Measurements from ENCODE around the gene GDPD3. TPM values are rescaled to one million over a fixed set of nuclear protein-coding genes. Genes with fewer than 3 reads are reported as not detected.

GDPD3 gene
- total and polyA plus RNA-seq, 9 of the 15 experiments (the other 6 are each of a cell fraction or from before 2014, with no cell fraction given), result 0.47 to 3.9 (median 1.1) TPM

DNA sequence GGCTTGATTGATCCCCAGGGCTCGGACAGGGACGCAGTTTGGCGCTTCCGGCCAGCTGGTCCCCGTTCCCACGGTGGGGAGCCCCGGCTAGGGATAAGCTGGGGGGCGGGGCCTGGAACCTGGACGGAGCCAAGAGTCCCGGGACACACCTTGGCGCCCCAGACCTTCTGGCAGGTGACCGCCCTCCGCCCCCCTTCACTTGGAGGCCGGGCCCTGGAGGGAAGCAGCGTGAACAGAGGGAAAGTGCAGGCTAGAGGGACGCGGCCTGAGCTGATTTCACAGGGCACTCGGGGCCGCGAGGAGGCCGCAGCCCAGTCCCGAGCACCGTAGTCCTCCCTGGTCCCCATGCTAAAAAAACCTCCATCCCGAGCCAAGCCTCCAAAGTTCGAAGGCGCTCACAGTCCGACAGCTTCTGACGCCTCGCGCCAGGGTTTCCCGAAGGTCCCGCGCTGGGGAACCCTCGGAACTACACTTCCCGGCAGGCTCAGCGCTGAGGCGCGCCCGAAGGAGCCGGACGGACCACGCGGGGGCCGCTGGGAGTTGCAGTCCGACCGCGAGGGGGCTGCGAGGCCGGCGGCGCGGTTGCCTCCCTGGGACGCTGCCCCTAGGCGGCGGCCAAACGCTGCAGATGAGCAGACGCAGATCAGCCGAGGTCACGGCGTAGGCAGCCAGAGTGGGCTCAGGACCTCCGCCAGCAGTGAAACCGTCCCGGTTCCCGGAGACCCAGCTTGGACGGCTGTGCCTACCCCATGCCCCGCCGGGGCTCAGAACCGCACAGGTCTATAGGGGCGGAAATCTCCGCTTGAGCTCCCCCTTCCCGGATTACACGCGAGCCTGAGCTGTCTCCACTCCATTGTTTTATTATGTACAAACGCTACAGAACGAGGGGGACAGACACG lies 21.6 kb downstream of the GDPD3 start, which contains the start of gene TBX6 (continued):
- TF ChIP-seq ARID4B (CRISPR knock-in tag; IDR thresholded peaks at IDR 0.05) (no peak), CHD4 (IDR thresholded peaks at IDR 0.05; ENCODE audit: insufficient read depth, insufficient replicate concordance, low read depth, low read length, poor library complexity, severe bottlenecking) (no peak), POLR2AphosphoS2 (IDR thresholded peaks at IDR 0.05; ENCODE audit: low read length) (no peak), MBD2 (IDR thresholded peaks at IDR 0.05; ENCODE audit: borderline replicate concordance, low read depth) (peak; percentile 87; the same call in 1 of the 2 replicates), ZNF551 (CRISPR knock-in tag; IDR thresholded peaks at IDR 0.05) (no peak), RBM22 (IDR thresholded peaks at IDR 0.05; ENCODE audit: low read depth, low read length, poor library complexity, severe bottlenecking) (peak; percentile 32), PRMT5 (CRISPR knock-in tag; IDR thresholded peaks at IDR 0.05) (no peak), ZFP91 (CRISPR knock-in tag; IDR thresholded peaks at IDR 0.05) (no peak), ZNF696 (CRISPR knock-in tag; conservative IDR thresholded peaks at IDR 0.05) (no peak)
- TF ChIP-seq, protein P1, sequence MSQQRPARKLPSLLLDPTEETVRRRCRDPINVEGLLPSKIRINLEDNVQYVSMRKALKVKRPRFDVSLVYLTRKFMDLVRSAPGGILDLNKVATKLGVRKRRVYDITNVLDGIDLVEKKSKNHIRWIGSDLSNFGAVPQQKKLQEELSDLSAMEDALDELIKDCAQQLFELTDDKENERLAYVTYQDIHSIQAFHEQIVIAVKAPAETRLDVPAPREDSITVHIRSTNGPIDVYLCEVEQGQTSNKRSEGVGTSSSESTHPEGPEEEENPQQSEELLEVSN (IDR thresholded peaks at IDR 0.05; ENCODE audit: borderline replicate concordance in 1 of 2, extremely low read depth in 1 of 2, insufficient read depth in 1 of 2, insufficient read length in 1 of 2, low read depth in 1 of 2, low read length in 1 of 2, poor library complexity in 1 of 2, severe bottlenecking in 1 of 2), result peak; percentile 65 to 91
- TF ChIP-seq, protein P2, sequence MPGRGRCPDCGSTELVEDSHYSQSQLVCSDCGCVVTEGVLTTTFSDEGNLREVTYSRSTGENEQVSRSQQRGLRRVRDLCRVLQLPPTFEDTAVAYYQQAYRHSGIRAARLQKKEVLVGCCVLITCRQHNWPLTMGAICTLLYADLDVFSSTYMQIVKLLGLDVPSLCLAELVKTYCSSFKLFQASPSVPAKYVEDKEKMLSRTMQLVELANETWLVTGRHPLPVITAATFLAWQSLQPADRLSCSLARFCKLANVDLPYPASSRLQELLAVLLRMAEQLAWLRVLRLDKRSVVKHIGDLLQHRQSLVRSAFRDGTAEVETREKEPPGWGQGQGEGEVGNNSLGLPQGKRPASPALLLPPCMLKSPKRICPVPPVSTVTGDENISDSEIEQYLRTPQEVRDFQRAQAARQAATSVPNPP (IDR thresholded peaks at IDR 0.05; ENCODE audit: borderline replicate concordance, insufficient read depth, insufficient read length), result no peak

Data from K562 (cell line).